CD14-positive monocyte (primary cell): Measurements from ENCODE around the gene MTG2. TPM values are rescaled to one million over a fixed set of nuclear protein-coding genes. Genes with fewer than 3 reads are reported as not detected.

Source experiments
- DNase-seq, 3 donors: peaks; one replicate each; pipeline ENCODE4 v3.0.0-alpha.2; 2011 to 2022
- H2AFZ ChIP-seq: 2 replicates; pipeline ENCODE4 v1.6.0; 2012; ENCODE audit warnings: mild to moderate bottlenecking, low read depth, low read length, inconsistent platforms; ENCODE audit not compliant: insufficient read depth, poor library complexity, severe bottlenecking
- H3K27ac ChIP-seq, 2 donors: 1 replicate in 1 of 2; 2 replicates in 1 of 2; pipeline ENCODE4 v1.5.1; 2012 to 2013; ENCODE audit warnings: low read length in 2 of 2, control low read depth in 1 of 2, inconsistent platforms in 1 of 2, low read depth in 1 of 2, mild to moderate bottlenecking in 1 of 2
- H3K27me3 ChIP-seq, 2 donors: one replicate each; pipeline versions ENCODE4 v1.6.0 to v1.6.1; 2011 to 2013; ENCODE audit warnings: low read length in 2 of 2; ENCODE audit not compliant: control insufficient read depth in 2 of 2, insufficient read depth in 2 of 2
- H3K36me3 ChIP-seq, 2 donors: replicated peaks in 1 of 2; 1 replicate in 1 of 2; 2 replicates in 1 of 2; pipeline versions ENCODE4 v1.5.1 to v1.6.1; 2012 to 2013; ENCODE audit warnings: low read length in 2 of 2, control low read depth in 1 of 2, inconsistent platforms in 1 of 2, mild to moderate bottlenecking in 1 of 2; ENCODE audit not compliant: insufficient read depth in 2 of 2, control insufficient read depth in 1 of 2
- H3K4me1 ChIP-seq, 2 donors: 1 replicate in 1 of 2; 2 replicates in 1 of 2; pipeline versions ENCODE4 v1.5.1 to v1.6.1; 2012 to 2013; ENCODE audit warnings: low read length in 2 of 2, control low read depth in 1 of 2, inconsistent platforms in 1 of 2, mild to moderate bottlenecking in 1 of 2, moderate library complexity in 1 of 2; ENCODE audit not compliant: insufficient read depth in 2 of 2, control insufficient read depth in 1 of 2
- H3K4me2 ChIP-seq: replicated peaks from 2 replicates; pipeline ENCODE3; 2012; ENCODE audit warnings: low read length, moderate library complexity, mild to moderate bottlenecking; ENCODE audit not compliant: poor library complexity, severe bottlenecking; ENCODE audit errors: extremely low read depth
- H3K4me3 ChIP-seq, 3 experiments: fragments of 200-600 bp in 1 of 3; sonication (generic) in 1 of 3; replicated peaks in 1 of 3; 1 replicate in 2 of 3; 2 replicates in 1 of 3; pipeline ENCODE4 v1.5.1; 2011 to 2013; ENCODE audit warnings: low read length in 3 of 3, mild to moderate bottlenecking in 3 of 3, control low read depth in 2 of 3, low read depth in 2 of 3, inconsistent platforms in 1 of 3, moderate library complexity in 1 of 3
- H3K79me2 ChIP-seq: 2 replicates; pipeline ENCODE4 v1.6.0; 2012; ENCODE audit warnings: mild to moderate bottlenecking, control low read depth, inconsistent platforms, low read length, moderate library complexity; ENCODE audit not compliant: insufficient read depth
- H3K9ac ChIP-seq: 2 replicates; pipeline ENCODE4 v1.6.0; 2017; ENCODE audit warnings: low read length, mild to moderate bottlenecking; ENCODE audit not compliant: insufficient read depth, poor library complexity, severe bottlenecking
- H3K9me3 ChIP-seq, 2 donors: replicated peaks in 1 of 2; 1 replicate in 1 of 2; 2 replicates in 1 of 2; pipeline versions ENCODE4 v1.5.1 to v1.6.1; 2012 to 2013; ENCODE audit warnings: low read length in 2 of 2, control low read depth in 1 of 2; ENCODE audit not compliant: control insufficient read depth in 1 of 2, insufficient read depth in 1 of 2
- H4K20me1 ChIP-seq: 2 replicates; pipeline ENCODE4 v1.6.0; 2012; ENCODE audit warnings: mild to moderate bottlenecking, low read length, control low read depth, moderate library complexity; ENCODE audit not compliant: insufficient read depth
- H3K27ac Mint-ChIP-seq, 7 donors: one replicate each; pipeline ENCODE4 v1.8.0; 2020; ENCODE audit warnings: mild to moderate bottlenecking in 7 of 7, mixed read lengths in 7 of 7, moderate library complexity in 6 of 7, inconsistent platforms in 2 of 7
- H3K27me3 Mint-ChIP-seq, 3 donors: one replicate each; pipeline ENCODE4 v1.8.0; 2021 to 2022; ENCODE audit warnings: low read depth in 3 of 3, mild to moderate bottlenecking in 3 of 3, mixed read lengths in 3 of 3, moderate library complexity in 3 of 3, inconsistent platforms in 1 of 3
- H3K36me3 Mint-ChIP-seq, 2 donors: one replicate each; pipeline ENCODE4 v1.8.0; 2020; ENCODE audit warnings: mixed read lengths in 2 of 2, inconsistent platforms in 1 of 2, mild to moderate bottlenecking in 1 of 2
- H3K4me1 Mint-ChIP-seq: one replicate; pipeline ENCODE4 v1.8.0; 2020; ENCODE audit warnings: mild to moderate bottlenecking, mixed read lengths
- H3K4me3 Mint-ChIP-seq, 2 donors: one replicate each; pipeline ENCODE4 v1.8.0; 2020; ENCODE audit warnings: mild to moderate bottlenecking in 2 of 2, mixed read lengths in 2 of 2, moderate library complexity in 1 of 2
- H3K9me3 Mint-ChIP-seq, 7 donors: one replicate each; pipeline ENCODE4 v1.8.0; 2020 to 2022; ENCODE audit warnings: mixed read lengths in 7 of 7, mild to moderate bottlenecking in 6 of 7, moderate library complexity in 6 of 7, inconsistent platforms in 2 of 7
- CTCF ChIP-seq: fragments of 200-600 bp; IDR thresholded peaks from one replicate; pipeline ENCODE4 v1.8.0; 2022; ENCODE audit warnings: antibody characterized with exemption, mild to moderate bottlenecking
- WGBS: methylation state at CpG from one replicate; pipeline ENCODE4 v1.1.5; 2013; ENCODE audit warnings: missing lambda C conversion rate; ENCODE audit not compliant: insufficient coverage; 5-methylcytosine and 5-hydroxymethylcytosine counted together
- intact Hi-C, 2 donors: fragments of 100-400 bp; cut with micrococcal nuclease; formaldehyde crosslinking; loops; one replicate each; pipeline versions ENCODE4 v1.15.0 to v1.15.1; 2023
- polyA plus RNA-seq, 3 donors: library from polyadenylated mRNA; depleted of rRNA in 1 of 3; unstranded in 2 of 3; stranded (reverse) in 1 of 3; fragments of 300-500 nt in 2 of 3; fragments of >200 nt in 1 of 3; fragmentation: Illumina TruSeq in 2 of 3; gene quantifications; 1 replicate in 2 of 3; 2 replicates in 1 of 3; pipeline ENCODE4 v1.2.3, GENCODE V29; 2012 to 2021

The MTG2 gene
- polyA plus RNA-seq, 3 donors, result 10.8 to 16.1 (median 14.9) TPM

DNA sequence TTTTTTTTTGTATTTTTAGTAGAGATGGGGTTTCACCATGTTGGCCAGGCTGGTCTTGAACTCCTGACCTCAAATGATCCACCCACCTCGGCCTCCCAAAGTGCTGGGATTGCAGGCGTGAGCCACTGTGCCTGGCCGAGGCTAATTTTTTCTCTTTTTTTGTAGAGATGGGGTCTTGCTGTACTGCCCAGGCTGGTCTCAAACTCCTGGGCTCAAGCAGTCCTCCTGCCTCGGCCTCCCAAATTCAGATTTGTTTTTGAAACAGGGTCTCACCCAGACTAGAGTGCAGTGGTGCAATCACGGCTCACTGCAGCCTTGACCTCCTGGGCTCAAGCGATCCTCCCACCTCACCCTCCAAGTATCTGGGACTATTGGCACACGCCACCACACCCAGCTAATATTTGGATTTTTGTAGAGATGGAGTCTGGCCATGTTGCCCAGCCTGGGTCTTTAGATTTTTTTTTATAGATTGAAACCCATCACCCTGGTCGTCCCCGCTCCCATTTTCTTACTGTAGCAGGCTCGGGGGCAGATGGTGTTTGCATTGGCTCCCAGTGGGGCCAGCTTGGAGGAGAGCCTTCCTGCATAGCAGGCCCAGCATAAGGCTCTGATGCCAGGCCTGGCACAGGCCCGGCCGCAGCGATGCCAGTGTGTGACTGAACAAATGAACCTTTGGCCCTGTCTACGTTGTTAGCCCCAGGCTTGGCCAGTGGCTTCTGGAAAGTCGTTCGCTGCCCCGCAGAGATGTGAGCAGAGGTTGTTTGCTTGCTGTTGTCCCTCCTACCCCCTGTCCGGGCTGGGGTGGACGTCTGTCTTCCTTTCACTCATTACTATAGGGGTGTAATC, 4.3 kb upstream of the MTG2 start:
- Histone ChIP-seq H3K27ac (no peak overlapping the region), H2AFZ (no peak overlapping the region), H3K4me2 (no peak overlapping the region), H3K79me2 (peaks cover 8% of the 10 kb centered on the region), H4K20me1 (no peaks in the 10 kb centered on the region), H3K9ac (no peak overlapping the region), H3K4me3 (no peak overlapping the region), H3K36me3 (peaks cover 24 to 37% of the 10 kb centered on the region in 2 donors), H3K4me1 (peaks cover 5 to 11% of the 10 kb centered on the region in 2 donors), H3K27me3 (no peaks in the 10 kb centered on the region), H3K9me3 (no peaks in the 10 kb centered on the region)
- intact Hi-C loops, result no loop called here
- H3K4me3 Mint-ChIP-seq, result no peak overlapping the region
- peaks cover 0 to 2% (median 0%) of the 10 kb centered on the region in 3 donors for H3K27me3 Mint-ChIP-seq
- TF ChIP-seq CTCF, result no peak
- 99% methylated on average over 9 of the region's 19 CpGs for WGBS
- no peaks in the 10 kb centered on the region for H3K9me3 Mint-ChIP-seq
- no peak overlapping the region for H3K27ac Mint-ChIP-seq
- no peak for DNase-seq
- peaks cover 27 to 54% of the 10 kb centered on the region in 2 donors for H3K36me3 Mint-ChIP-seq
- H3K4me1 Mint-ChIP-seq, result peaks cover 10% of the 10 kb centered on the region

DNA sequence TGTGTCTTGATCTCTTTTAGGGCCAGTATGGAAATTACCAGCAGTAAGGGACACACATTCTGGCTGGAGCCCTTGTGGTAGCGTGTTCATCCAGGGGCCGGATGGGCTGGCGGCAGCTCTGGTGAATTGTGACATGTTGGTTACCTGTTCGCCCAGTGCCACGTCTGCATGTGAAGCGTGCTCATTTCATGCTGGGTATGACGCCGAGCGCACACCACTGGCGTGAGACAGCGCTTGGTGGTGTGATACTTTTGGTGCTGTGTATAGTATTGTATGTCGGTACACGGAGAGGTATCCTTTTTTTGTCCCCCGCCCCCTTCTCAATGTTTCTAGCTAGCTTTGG, 3.7 kb upstream of the MTG2 start:
- H3K36me3 ChIP-seq, result peaks cover 24 to 34% of the 10 kb centered on the region in 2 donors
- Mint-ChIP-seq H3K27ac (no peak overlapping the region), H3K4me1 (peaks cover 16% of the 10 kb centered on the region), H3K9me3 (no peaks in the 10 kb centered on the region), H3K4me3 (no peak overlapping the region), H3K36me3 (peaks cover 24 to 48% of the 10 kb centered on the region in 2 donors), H3K27me3 (peaks cover 0 to 2% (median 0%) of the 10 kb centered on the region in 3 donors)
- H3K4me2 ChIP-seq, result no peak overlapping the region
- no peak for DNase-seq
- no peak overlapping the region for H3K27ac ChIP-seq
- 100% methylated on average over 13 of the region's 14 CpGs for whole genome bisulfite sequencing
- intact Hi-C loops, result no loop called here
- no peak overlapping the region for H3K4me3 ChIP-seq
- H3K4me1 ChIP-seq, result peaks cover 10 to 17% of the 10 kb centered on the region in 2 donors
- no peak for TF ChIP-seq CTCF
- no peak overlapping the region for H3K9ac ChIP-seq
- H4K20me1 ChIP-seq, result no peaks in the 10 kb centered on the region
- no peaks in the 10 kb centered on the region for H3K27me3 ChIP-seq
- no peaks in the 10 kb centered on the region for H3K9me3 ChIP-seq
- no peak overlapping the region for H2AFZ ChIP-seq
- peaks cover 14% of the 10 kb centered on the region for H3K79me2 ChIP-seq
